ENCODE data around the gene BRD7. TPM values are rescaled to one million over a fixed set of nuclear protein-coding genes. Genes with fewer than 3 reads are reported as not detected.

BRD7 gene
- polyA plus RNA-seq, 2 of the 4 experiments (the other 2 are of a cell fraction) = 60.4 to 94.5 TPM

GRCh38 chr16:50269061-50269705, 99.6 kb downstream of the BRD7 start:
- POLR2A ChIA-PET = no interaction called here
- no peak overlapping the region for H3K4me2 ChIP-seq
- no peak overlapping the region for H3K27ac ChIP-seq
- ATAC-seq (no peak), DNase-seq (ENCODE audit: low read depth in 1 of 2, low spot score in 1 of 2) (no peak), FAIRE-seq (no peak)
- no peak overlapping the region for H3K4me3 ChIP-seq
- CTCF ChIA-PET = no interaction called here
- WGBS (ENCODE audit: missing lambda C conversion rate) = 93% methylated on average over 11 of the region's 13 CpGs
- H3K4me1 ChIP-seq = peaks cover 10% of the 10 kb centered on the region
- H3K9me3 ChIP-seq = no peaks in the 10 kb centered on the region
- TF ChIP-seq FOSL2 (IDR thresholded peaks at IDR 0.05) = no peak
- TF ChIP-seq FOSL2 (CRISPR knock-in tag; IDR thresholded peaks at IDR 0.05) = no peak
- no peak for TF ChIP-seq ESRRA (IDR thresholded peaks at IDR 0.05; ENCODE audit: borderline replicate concordance, low read length)
- no peak for TF ChIP-seq BHLHE40 (IDR thresholded peaks at IDR 0.05; ENCODE audit: low read depth, low read length)
- TF ChIP-seq NFE2L2 (conservative IDR thresholded peaks at IDR 0.05; ENCODE audit: low read length) = no peak

- peaks cover 15% of the 10 kb centered on the region for H3K4me1 ChIP-seq
- FAIRE-seq (no peak), DNase-seq (ENCODE audit: low read depth in 1 of 2, low spot score in 1 of 2) (no peak), ATAC-seq (no peak)
- no peak overlapping the region for H3K4me3 ChIP-seq
- H3K27ac ChIP-seq = no peak overlapping the region
- ChIA-PET POLR2A (no interaction called here), CTCF (interaction anchor here (1.2 to 1.4 kb wide), 2 partner anchors 11 to 58 kb away, joined by 3 to 5 read pairs; no protein-coding TSS in a partner anchor)
- no peak overlapping the region for H3K4me2 ChIP-seq
- TF ChIP-seq NR3C1 (IDR thresholded peaks at IDR 0.05) = no peak
- no peak for TF ChIP-seq FOSB (CRISPR knock-in tag; IDR thresholded peaks at IDR 0.05)
- no peak for TF ChIP-seq PHF8 (IDR thresholded peaks at IDR 0.05; ENCODE audit: borderline replicate concordance, low read depth)
- no peak for TF ChIP-seq SMC3 (IDR thresholded peaks at IDR 0.05)
- TF ChIP-seq RCOR1 (IDR thresholded peaks at IDR 0.05; ENCODE audit: low read depth, low read length) = no peak
- no peak for TF ChIP-seq NPAS2 (CRISPR knock-in tag; IDR thresholded peaks at IDR 0.05; ENCODE audit: borderline replicate concordance)
- TF ChIP-seq BHLHE40 (IDR thresholded peaks at IDR 0.05; ENCODE audit: low read depth, low read length) = no peak
- no peak for TF ChIP-seq TFCP2L1 (CRISPR knock-in tag; IDR thresholded peaks at IDR 0.05)
- 92% methylated on average over 5 of the region's 5 CpGs for WGBS (ENCODE audit: missing lambda C conversion rate)
- H3K9me3 ChIP-seq = no peaks in the 10 kb centered on the region
These were observed 100.4 kb downstream of the BRD7 start for GRCh38 chr16:50268352-50268751.

GRCh38 chr16:50267651-50268050, 101.1 kb downstream of the BRD7 start:
- WGBS (ENCODE audit: missing lambda C conversion rate) = 70% methylated on average over 3 of the region's 3 CpGs
- Histone ChIP-seq H3K4me2 (no peak overlapping the region), H3K4me1 (peaks cover 15% of the 10 kb centered on the region), H3K27ac (no peak overlapping the region), H3K4me3 (no peak overlapping the region), H3K9me3 (no peaks in the 10 kb centered on the region)
- ATAC-seq (no peak), DNase-seq (ENCODE audit: low read depth in 1 of 2, low spot score in 1 of 2) (no peak), FAIRE-seq (no peak)
- ChIA-PET CTCF (interaction anchor here (1.2 to 1.4 kb wide), 2 partner anchors 11 to 57 kb away, joined by 3 to 5 read pairs; no protein-coding TSS in a partner anchor), POLR2A (no interaction called here)
- TF ChIP-seq RAD21 (conservative IDR thresholded peaks at IDR 0.05 in 1 of 2, IDR thresholded peaks at IDR 0.05 in 1 of 2) (no peak), HOXA7 (CRISPR knock-in tag; IDR thresholded peaks at IDR 0.05) (no peak), NFE2L2 (conservative IDR thresholded peaks at IDR 0.05; ENCODE audit: low read length) (no peak), CEBPB (IDR thresholded peaks at IDR 0.05) (no peak), HES2 (IDR thresholded peaks at IDR 0.05) (no peak), TFCP2L1 (CRISPR knock-in tag; IDR thresholded peaks at IDR 0.05) (no peak), EHF (CRISPR knock-in tag; IDR thresholded peaks at IDR 0.05) (no peak)

- WGBS (ENCODE audit: missing lambda C conversion rate) = 91% methylated on average over 7 of the region's 8 CpGs
- POLR2A ChIA-PET = no interaction called here
These were observed 101.6 kb downstream of the BRD7 start for GRCh38 chr16:50267151-50267631.

More at GRCh38 chr16:50267151-50267631, 101.6 kb downstream of the BRD7 start:
- FAIRE-seq (no peak), ATAC-seq (no peak), DNase-seq (ENCODE audit: low read depth in 1 of 2, low spot score in 1 of 2) (no peak)
- Histone ChIP-seq H3K4me2 (no peak overlapping the region), H3K27ac (no peak overlapping the region), H3K4me1 (peaks cover 15% of the 10 kb centered on the region), H3K4me3 (no peak overlapping the region), H3K9me3 (no peaks in the 10 kb centered on the region)
- CTCF ChIA-PET = interaction anchor here (1.2 to 1.4 kb wide), 2 partner anchors 12 to 57 kb away, joined by 3 to 5 read pairs; no protein-coding TSS in a partner anchor
- TF ChIP-seq PHF8 (IDR thresholded peaks at IDR 0.05; ENCODE audit: borderline replicate concordance, low read depth) (no peak), CTCF (IDR thresholded peaks at IDR 0.05) (no peak), HEYL (CRISPR knock-in tag; IDR thresholded peaks at IDR 0.05) (no peak), RCOR1 (IDR thresholded peaks at IDR 0.05; ENCODE audit: low read depth, low read length) (no peak), RFX5 (IDR thresholded peaks at IDR 0.05) (no peak), RNF2 (IDR thresholded peaks at IDR 0.05; ENCODE audit: borderline replicate concordance, low read depth) (no peak), FOSL2 (IDR thresholded peaks at IDR 0.05) (no peak), FOSL2 (CRISPR knock-in tag; IDR thresholded peaks at IDR 0.05) (no peak), SMC3 (IDR thresholded peaks at IDR 0.05) (no peak), TP53 (CRISPR knock-in tag; IDR thresholded peaks at IDR 0.05) (no peak), MAZ (IDR thresholded peaks at IDR 0.05; ENCODE audit: borderline replicate concordance, low read depth, low read length) (no peak), HES2 (IDR thresholded peaks at IDR 0.05) (no peak)

Data from A549 (cell line).